AG09319 (cell line): ENCODE data around the gene SH2D3C.

ENCODE experiments used
- DNase-seq: peaks from one replicate; pipeline ENCODE4 v3.0.0-alpha.2; 2010; ENCODE audit warnings: low read depth; ENCODE audit errors: extremely low read depth
- CTCF ChIP-seq: IDR thresholded peaks from 2 replicates; pipeline ENCODE4 v1.5.1; 2011; ENCODE audit warnings: low read depth, mild to moderate bottlenecking, inconsistent platforms, low read length, moderate library complexity

SH2D3C gene

GRCh38 chr9:127723444-127723843, 55.0 kb downstream of the SH2D3C start:
- peak; percentile 20 for TF ChIP-seq CTCF
- peak; percentile 57 for DNase-seq

GRCh38 chr9:127723013-127723412, 55.5 kb downstream of the SH2D3C start:
- TF ChIP-seq CTCF = no peak
- no peak for DNase-seq

GRCh38 chr9:127722055-127722745, 56.3 kb downstream of the SH2D3C start:
- no peak for DNase-seq
- no peak for TF ChIP-seq CTCF

GRCh38 chr9:127721391-127721821, 57.1 kb downstream of the SH2D3C start:
- no peak for DNase-seq
- TF ChIP-seq CTCF = no peak

GRCh38 chr9:127720865-127721227, 57.6 kb downstream of the SH2D3C start:
- DNase-seq = no peak
- TF ChIP-seq CTCF = no peak

GRCh38 chr9:127720031-127720864, 58.2 kb downstream of the SH2D3C start:
- DNase-seq = no peak
- no peak for TF ChIP-seq CTCF

GRCh38 chr9:127717766-127718165, 60.7 kb downstream of the SH2D3C start:
- DNase-seq = no peak
- no peak for TF ChIP-seq CTCF
